DOHH2 (cell line): Measurements from ENCODE around the gene CTRB1.

Experiments
- H3F3A ChIP-seq: fragments of 200-600 bp; sonication (generic), shearing (Covaris generic); 2 replicates; pipeline ENCODE4 v1.6.0; 2016; ENCODE audit warnings: antibody characterized with exemption, mild to moderate bottlenecking; ENCODE audit not compliant: control insufficient read depth, insufficient read depth
- H3K27ac ChIP-seq: fragments of 200-600 bp; sonication (generic); 2 replicates; pipeline ENCODE4 v1.5.1; 2014; ENCODE audit warnings: low read depth, mild to moderate bottlenecking, low read length, moderate library complexity
- H3K27me3 ChIP-seq: fragments of 200-600 bp; sonication (generic); 2 replicates; pipeline ENCODE4 v1.6.1; 2014; ENCODE audit warnings: mild to moderate bottlenecking, low read length, mixed read lengths; ENCODE audit not compliant: control insufficient read depth
- H3K36me3 ChIP-seq: fragments of 200-600 bp; sonication (generic); 2 replicates; pipeline ENCODE4 v1.6.1; 2014; ENCODE audit warnings: mild to moderate bottlenecking, low read length, moderate library complexity, mixed read lengths; ENCODE audit not compliant: control insufficient read depth
- H3K4me1 ChIP-seq: fragments of 200-600 bp; sonication (generic); 2 replicates; pipeline ENCODE4 v1.6.1; 2014; ENCODE audit warnings: mild to moderate bottlenecking, low read length, mixed read lengths; ENCODE audit not compliant: control insufficient read depth
- H3K4me2 ChIP-seq: fragments of 200-600 bp; sonication (generic); 2 replicates; pipeline ENCODE4 v1.6.0; 2014; ENCODE audit warnings: mild to moderate bottlenecking, low read length, moderate library complexity
- H3K4me3 ChIP-seq: fragments of 200-600 bp; sonication (generic); 2 replicates; pipeline ENCODE4 v1.5.1; 2014; ENCODE audit warnings: mild to moderate bottlenecking, low read length, mixed read lengths
- H3K79me2 ChIP-seq: fragments of 200-600 bp; sonication (generic); 2 replicates; pipeline ENCODE4 v1.6.1; 2014; ENCODE audit warnings: mild to moderate bottlenecking, low read length, mixed read lengths; ENCODE audit not compliant: control insufficient read depth
- H3K9me2 ChIP-seq: fragments of 200-600 bp; sonication (generic); replicated peaks from 2 replicates; pipeline ENCODE4 v1.6.1; 2014; ENCODE audit warnings: mild to moderate bottlenecking, low read length, mixed read lengths; ENCODE audit not compliant: control insufficient read depth
- H3K9me3 ChIP-seq: fragments of 200-600 bp; sonication (generic); 2 replicates; pipeline ENCODE4 v1.6.1; 2014; ENCODE audit warnings: antibody characterized with exemption, low read length, mixed read lengths; ENCODE audit not compliant: control insufficient read depth, insufficient read depth
- H4K20me1 ChIP-seq: fragments of 200-600 bp; sonication (generic); 2 replicates; pipeline ENCODE4 v1.6.0; 2014; ENCODE audit warnings: low read depth, mild to moderate bottlenecking, antibody characterized with exemption, low read length, moderate library complexity; ENCODE audit not compliant: control insufficient read depth, insufficient read depth
- EZH2phosphoT487 ChIP-seq: fragments of 200-600 bp; sonication (generic); IDR thresholded peaks from 2 replicates; pipeline ENCODE4 v1.6.1; 2017; ENCODE audit warnings: borderline replicate concordance, mild to moderate bottlenecking, antibody characterized with exemption, low read length, moderate library complexity, mixed read lengths
- TF ChIP-seq, protein P1 (sequence below): fragments of 200-600 bp; sonication (generic); IDR thresholded peaks from one replicate; pipeline ENCODE4 v1.5.1; 2014; ENCODE audit warnings: antibody characterized with exemption, mild to moderate bottlenecking, low read depth, low read length; ENCODE audit not compliant: poor library complexity, severe bottlenecking

The CTRB1 gene

DNA sequence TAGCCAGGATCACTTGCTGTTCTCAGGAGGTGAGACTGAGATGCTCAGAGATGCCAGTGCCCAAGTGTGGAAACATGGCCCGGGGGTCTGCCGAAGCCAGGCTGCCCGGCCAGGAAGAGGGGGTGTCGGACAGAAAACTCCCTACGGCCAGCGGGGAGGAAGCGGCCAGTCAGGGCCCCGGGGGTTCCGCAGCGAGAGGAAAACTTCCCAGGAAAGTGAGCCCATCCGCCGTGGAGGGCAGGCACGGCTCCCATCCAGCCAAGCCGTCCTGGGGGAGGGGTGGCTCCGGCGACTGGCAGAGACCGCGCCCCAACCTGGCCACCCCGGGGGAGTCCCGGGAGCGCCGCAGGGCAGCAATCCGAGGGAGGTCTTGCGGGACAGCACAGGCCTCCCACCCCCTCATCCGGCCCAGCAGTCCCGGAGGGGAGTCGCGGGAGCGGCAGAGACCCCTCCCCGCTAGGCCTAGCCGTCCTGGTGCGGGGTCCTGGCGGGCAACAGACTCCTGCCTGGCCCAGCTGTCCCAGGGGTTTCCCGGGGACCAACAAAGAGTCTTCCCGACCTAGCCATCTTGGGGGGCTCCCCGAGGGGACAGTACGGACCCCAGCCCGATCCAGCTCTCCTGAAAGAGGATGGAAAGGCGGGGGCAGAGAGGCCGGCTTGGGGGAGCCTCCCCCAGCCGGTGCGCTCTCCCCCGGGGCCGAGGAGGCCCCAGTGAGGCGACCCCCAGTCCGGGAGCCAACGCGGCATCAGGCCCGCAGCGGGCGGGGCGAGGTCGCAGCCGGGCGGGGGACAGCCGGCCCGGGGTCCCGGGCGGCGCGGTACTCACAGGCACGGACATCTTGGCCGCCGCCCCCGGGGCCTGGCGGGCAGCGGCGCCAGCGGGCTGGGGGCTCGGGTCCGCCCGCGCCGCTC is 46.5 kb downstream of the CTRB1 start:
- Histone ChIP-seq H4K20me1 (no peaks in the 10 kb centered on the region), H3F3A (no peaks in the 10 kb centered on the region), H3K79me2 (no peaks in the 10 kb centered on the region), H3K27ac (no peak overlapping the region), H3K36me3 (no peaks in the 10 kb centered on the region), H3K4me2 (peak overlapping the region; percentile 56), H3K4me1 (no peaks in the 10 kb centered on the region), H3K4me3 (peak overlapping the region; percentile 68), H3K27me3 (peaks cover 21% of the 10 kb centered on the region), H3K9me3 (no peaks in the 10 kb centered on the region), H3K9me2 (no peaks in the 10 kb centered on the region)
- TF ChIP-seq, protein P1, sequence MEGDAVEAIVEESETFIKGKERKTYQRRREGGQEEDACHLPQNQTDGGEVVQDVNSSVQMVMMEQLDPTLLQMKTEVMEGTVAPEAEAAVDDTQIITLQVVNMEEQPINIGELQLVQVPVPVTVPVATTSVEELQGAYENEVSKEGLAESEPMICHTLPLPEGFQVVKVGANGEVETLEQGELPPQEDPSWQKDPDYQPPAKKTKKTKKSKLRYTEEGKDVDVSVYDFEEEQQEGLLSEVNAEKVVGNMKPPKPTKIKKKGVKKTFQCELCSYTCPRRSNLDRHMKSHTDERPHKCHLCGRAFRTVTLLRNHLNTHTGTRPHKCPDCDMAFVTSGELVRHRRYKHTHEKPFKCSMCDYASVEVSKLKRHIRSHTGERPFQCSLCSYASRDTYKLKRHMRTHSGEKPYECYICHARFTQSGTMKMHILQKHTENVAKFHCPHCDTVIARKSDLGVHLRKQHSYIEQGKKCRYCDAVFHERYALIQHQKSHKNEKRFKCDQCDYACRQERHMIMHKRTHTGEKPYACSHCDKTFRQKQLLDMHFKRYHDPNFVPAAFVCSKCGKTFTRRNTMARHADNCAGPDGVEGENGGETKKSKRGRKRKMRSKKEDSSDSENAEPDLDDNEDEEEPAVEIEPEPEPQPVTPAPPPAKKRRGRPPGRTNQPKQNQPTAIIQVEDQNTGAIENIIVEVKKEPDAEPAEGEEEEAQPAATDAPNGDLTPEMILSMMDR: no peak
- no peak for TF ChIP-seq EZH2phosphoT487

DNA sequence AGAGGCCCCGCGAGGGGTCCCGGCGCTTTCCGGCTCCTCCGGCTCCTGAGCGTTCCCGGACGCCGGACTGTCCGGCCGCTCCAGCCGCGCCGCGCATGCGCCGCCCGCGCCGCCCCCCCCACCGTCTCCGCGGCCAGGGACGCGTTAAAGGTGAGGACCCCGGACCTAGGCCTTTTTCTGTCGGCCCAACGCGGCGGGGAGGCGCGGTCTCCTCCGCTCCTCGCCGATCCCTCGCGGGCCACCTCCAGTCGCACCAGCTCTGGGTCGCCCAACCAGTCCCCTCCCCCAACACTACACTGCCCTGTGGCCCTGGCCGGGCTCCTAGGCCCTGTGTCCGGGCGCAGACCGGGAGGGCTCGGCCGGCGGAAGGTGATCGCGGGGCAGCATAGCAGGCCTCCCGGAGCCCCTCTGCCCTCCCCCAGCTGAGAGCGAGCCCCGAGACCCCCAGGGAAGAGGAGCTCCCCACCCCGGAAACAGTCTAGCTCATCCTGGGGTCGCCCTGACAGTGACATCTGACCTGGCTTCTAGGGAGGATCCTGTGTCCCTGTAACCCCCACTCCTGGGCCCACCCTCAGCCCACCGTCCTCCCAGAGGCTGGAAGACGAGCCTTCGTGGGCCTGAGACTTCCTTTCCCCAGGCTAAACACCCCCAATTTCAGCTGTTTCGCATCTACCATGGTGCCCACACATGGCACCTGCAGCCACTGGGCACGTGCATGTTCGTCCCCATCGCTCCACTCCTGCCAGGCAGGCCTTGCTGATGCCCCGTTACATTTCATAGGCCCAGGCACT is 47.3 kb downstream of the CTRB1 start:
- H3K4me1 ChIP-seq: no peaks in the 10 kb centered on the region
- H3F3A ChIP-seq: no peaks in the 10 kb centered on the region
- no peaks in the 10 kb centered on the region for H3K36me3 ChIP-seq
- no peaks in the 10 kb centered on the region for H3K79me2 ChIP-seq
- no peaks in the 10 kb centered on the region for H3K9me3 ChIP-seq
- H3K4me2 ChIP-seq: peak overlapping the region; percentile 56
- no peak for TF ChIP-seq EZH2phosphoT487
- TF ChIP-seq, protein P1: no peak
- H4K20me1 ChIP-seq: no peaks in the 10 kb centered on the region
- H3K4me3 ChIP-seq: peak overlapping the region; percentile 68
- H3K27ac ChIP-seq: no peak overlapping the region
- no peaks in the 10 kb centered on the region for H3K9me2 ChIP-seq
- H3K27me3 ChIP-seq: peaks cover 21% of the 10 kb centered on the region

DNA sequence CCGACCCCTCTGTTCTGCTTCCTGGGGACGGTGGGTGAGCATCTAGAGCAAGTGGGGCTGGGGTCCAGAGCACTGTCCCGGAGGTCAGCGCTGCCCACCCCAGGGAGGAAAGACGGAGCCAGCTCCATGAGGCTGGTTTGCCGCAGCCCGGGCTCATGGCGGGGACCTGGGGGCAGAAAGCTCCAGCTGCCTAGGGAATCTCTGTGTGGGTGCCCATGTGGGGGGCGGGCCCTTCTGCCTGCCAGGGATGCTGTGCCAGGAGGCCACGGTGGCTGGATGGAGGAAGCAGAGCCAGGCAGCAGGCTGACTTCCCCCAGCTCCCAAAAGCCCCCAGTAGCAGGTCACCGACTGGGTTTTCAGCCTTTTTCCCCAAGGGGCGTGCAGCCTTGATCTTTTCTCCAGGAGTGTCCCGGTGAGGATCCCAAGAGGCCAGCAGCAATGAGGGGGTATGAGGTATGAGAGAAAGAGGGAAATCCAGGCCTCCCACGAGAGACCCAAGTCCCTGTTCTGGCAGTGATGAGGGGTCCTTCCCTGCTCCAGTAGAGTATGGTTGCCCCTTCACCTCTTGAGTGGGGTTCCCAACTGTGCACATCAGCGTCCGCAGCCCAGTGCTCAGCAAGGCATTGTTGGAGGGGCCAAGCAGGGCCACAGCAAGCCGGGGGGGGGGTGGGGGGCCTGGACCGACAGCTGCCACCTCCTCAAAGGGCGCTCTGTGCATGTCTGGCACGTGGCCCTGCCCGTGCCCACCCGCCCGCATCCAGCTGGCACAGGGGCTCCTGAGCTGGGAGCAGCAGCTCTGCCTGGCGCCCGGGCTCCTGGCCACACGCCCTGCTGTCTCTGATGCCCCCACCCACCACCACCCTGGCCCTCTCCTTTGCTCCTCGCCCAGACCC is 48.2 kb downstream of the CTRB1 start:
- Histone ChIP-seq H3K4me1 (no peaks in the 10 kb centered on the region), H4K20me1 (no peaks in the 10 kb centered on the region), H3K27me3 (peaks cover 23% of the 10 kb centered on the region), H3K4me2 (no peak overlapping the region), H3F3A (no peaks in the 10 kb centered on the region), H3K79me2 (no peaks in the 10 kb centered on the region), H3K36me3 (no peaks in the 10 kb centered on the region), H3K9me3 (no peaks in the 10 kb centered on the region), H3K27ac (no peak overlapping the region), H3K4me3 (no peak overlapping the region), H3K9me2 (no peaks in the 10 kb centered on the region)
- TF ChIP-seq EZH2phosphoT487: no peak
- TF ChIP-seq, protein P1: no peak
